ENCODE measurements around the gene ACAP2. TPM values are rescaled to one million over a fixed set of nuclear protein-coding genes. Genes with fewer than 3 reads are reported as not detected.

The ACAP2 gene
- total and polyA plus RNA-seq, 4 donors = 11.2 to 146 (median 38.7) TPM

DNA sequence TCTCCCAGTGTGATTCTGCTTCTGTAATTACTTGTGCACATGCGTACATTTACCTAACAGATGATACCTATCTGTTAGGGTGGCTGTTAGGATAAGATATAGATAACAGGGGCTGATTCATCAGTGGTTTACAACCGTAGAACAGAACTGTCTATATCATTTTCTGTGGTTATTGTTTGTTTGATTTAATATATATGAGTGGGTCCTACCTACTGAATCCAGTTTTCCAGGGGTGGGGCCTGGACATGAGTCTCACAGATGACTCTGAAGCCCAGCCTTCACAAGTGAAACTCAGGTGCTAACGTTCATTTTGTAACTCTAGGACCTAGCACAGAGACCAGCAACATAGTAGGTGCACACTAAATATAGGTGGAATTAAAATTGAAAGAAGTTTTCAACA is 10.4 kb upstream of the ACAP2 start:
- Histone ChIP-seq H3K27me3 (ENCODE audit: control insufficient read depth in 3 of 3, insufficient read depth in 3 of 3, low read length in 2 of 3) (no peaks in the 10 kb centered on the region), H3K4me3 (no peak overlapping the region), H3K9ac (ENCODE audit: insufficient read depth in 1 of 2, low read length in 2 of 2) (no peak overlapping the region), H3K4me1 (ENCODE audit: control insufficient read depth in 5 of 5, insufficient read depth in 5 of 5, low read length in 5 of 5) (peaks cover 0 to 14% (median 9%) of the 10 kb centered on the region in 5 donors), H3K36me3 (ENCODE audit: control insufficient read depth in 4 of 4, insufficient read depth in 4 of 4, low read length in 4 of 4) (no peaks in the 10 kb centered on the region), H3K9me3 (ENCODE audit: control insufficient read depth in 4 of 4, insufficient read depth in 3 of 4, low read length in 3 of 4) (no peaks in the 10 kb centered on the region), H3K27ac (ENCODE audit: low read depth in 1 of 2, low read length in 1 of 2) (no peak overlapping the region)
- no peak for ATAC-seq (ENCODE audit: insufficient read depth, low FRiP score)
- TF ChIP-seq CTCF (IDR thresholded peaks at IDR 0.05; ENCODE audit: control extremely low read depth, extremely low read depth) = no peak
- DNase-seq = no peak
- WGBS, 2 donors = 91 to 98% methylated on average over 3 of the region's 3 CpGs

- H3K4me1 ChIP-seq (ENCODE audit: control insufficient read depth in 5 of 5, insufficient read depth in 5 of 5, low read length in 5 of 5) = peaks cover 0 to 14% (median 9%) of the 10 kb centered on the region in 5 donors
- H3K4me3 ChIP-seq = no peak overlapping the region
- no peaks in the 10 kb centered on the region for H3K36me3 ChIP-seq (ENCODE audit: control insufficient read depth in 4 of 4, insufficient read depth in 4 of 4, low read length in 4 of 4)
- ATAC-seq (ENCODE audit: insufficient read depth, low FRiP score) (no peak), DNase-seq (no peak)
- no peaks in the 10 kb centered on the region for H3K9me3 ChIP-seq (ENCODE audit: control insufficient read depth in 4 of 4, insufficient read depth in 3 of 4, low read length in 3 of 4)
- H3K27me3 ChIP-seq (ENCODE audit: control insufficient read depth in 3 of 3, insufficient read depth in 3 of 3, low read length in 2 of 3) = no peaks in the 10 kb centered on the region
- no peak overlapping the region for H3K9ac ChIP-seq (ENCODE audit: insufficient read depth in 1 of 2, low read length in 2 of 2)
- peak overlapping the region in 1 of 2 donors; percentile 43 for H3K27ac ChIP-seq (ENCODE audit: low read depth in 1 of 2, low read length in 1 of 2)
- no peak for TF ChIP-seq CTCF (IDR thresholded peaks at IDR 0.05; ENCODE audit: control extremely low read depth, extremely low read depth)
- WGBS, 2 donors = 94% methylated on average over 6 of the region's 6 CpGs
These were observed 8.7 kb upstream of the ACAP2 start for GRCh38 chr3:195451373-195452015.

- Histone ChIP-seq H3K36me3 (ENCODE audit: control insufficient read depth in 4 of 4, insufficient read depth in 4 of 4, low read length in 4 of 4) (no peaks in the 10 kb centered on the region), H3K4me3 (no peak overlapping the region), H3K9ac (ENCODE audit: insufficient read depth in 1 of 2, low read length in 2 of 2) (no peak overlapping the region), H3K27ac (ENCODE audit: low read depth in 1 of 2, low read length in 1 of 2) (peak overlapping the region in 1 of 2 donors; percentile 43), H3K4me1 (ENCODE audit: control insufficient read depth in 5 of 5, insufficient read depth in 5 of 5, low read length in 5 of 5) (peaks cover 0 to 14% (median 9%) of the 10 kb centered on the region in 5 donors), H3K9me3 (ENCODE audit: control insufficient read depth in 4 of 4, insufficient read depth in 3 of 4, low read length in 3 of 4) (no peaks in the 10 kb centered on the region), H3K27me3 (ENCODE audit: control insufficient read depth in 3 of 3, insufficient read depth in 3 of 3, low read length in 2 of 3) (no peaks in the 10 kb centered on the region)
- ATAC-seq (ENCODE audit: insufficient read depth, low FRiP score) (no peak), DNase-seq (peak; percentile 52 to 95 (median 80))
- 16 to 41% methylated on average over 5 of the region's 5 CpGs for WGBS, 2 donors
- no peak for TF ChIP-seq CTCF (IDR thresholded peaks at IDR 0.05; ENCODE audit: control extremely low read depth, extremely low read depth)
These were observed 8.0 kb upstream of the ACAP2 start for GRCh38 chr3:195450731-195451229.
